ENCODE measurements around the gene MRPL10. TPM values are rescaled to one million over a fixed set of nuclear protein-coding genes. Genes with fewer than 3 reads are reported as not detected.

Gene MRPL10
- total and polyA plus RNA-seq, 8 donors = 7.8 to 85.2 (median 31.4) TPM

DNA sequence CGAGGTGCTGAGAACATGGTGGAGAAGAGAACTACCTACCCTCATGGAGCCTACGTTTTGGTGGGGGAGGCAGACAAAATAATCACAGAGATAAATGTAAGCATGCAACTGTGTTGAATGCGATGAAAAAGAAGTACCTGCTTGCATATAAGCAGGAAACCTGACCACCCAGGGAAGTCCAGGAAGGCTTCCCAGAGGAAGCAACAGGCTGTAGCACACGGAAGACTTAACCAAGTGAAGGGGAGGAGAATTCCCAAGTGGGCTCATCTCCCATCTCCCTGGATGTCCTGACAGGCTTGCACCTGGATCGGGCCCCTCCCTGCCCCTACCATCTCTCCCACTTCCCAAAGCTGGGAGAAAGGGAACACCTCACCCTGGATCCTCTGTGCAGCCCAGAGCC lies 7.7 kb upstream of the MRPL10 start:
- intact Hi-C loops (cut with DNase I; ENCODE audit: low total_unique reads) = no loop called here
- TF ChIP-seq, protein P1, sequence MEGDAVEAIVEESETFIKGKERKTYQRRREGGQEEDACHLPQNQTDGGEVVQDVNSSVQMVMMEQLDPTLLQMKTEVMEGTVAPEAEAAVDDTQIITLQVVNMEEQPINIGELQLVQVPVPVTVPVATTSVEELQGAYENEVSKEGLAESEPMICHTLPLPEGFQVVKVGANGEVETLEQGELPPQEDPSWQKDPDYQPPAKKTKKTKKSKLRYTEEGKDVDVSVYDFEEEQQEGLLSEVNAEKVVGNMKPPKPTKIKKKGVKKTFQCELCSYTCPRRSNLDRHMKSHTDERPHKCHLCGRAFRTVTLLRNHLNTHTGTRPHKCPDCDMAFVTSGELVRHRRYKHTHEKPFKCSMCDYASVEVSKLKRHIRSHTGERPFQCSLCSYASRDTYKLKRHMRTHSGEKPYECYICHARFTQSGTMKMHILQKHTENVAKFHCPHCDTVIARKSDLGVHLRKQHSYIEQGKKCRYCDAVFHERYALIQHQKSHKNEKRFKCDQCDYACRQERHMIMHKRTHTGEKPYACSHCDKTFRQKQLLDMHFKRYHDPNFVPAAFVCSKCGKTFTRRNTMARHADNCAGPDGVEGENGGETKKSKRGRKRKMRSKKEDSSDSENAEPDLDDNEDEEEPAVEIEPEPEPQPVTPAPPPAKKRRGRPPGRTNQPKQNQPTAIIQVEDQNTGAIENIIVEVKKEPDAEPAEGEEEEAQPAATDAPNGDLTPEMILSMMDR (IDR thresholded peaks at IDR 0.05) = no peak
- TF ChIP-seq POLR2A (IDR thresholded peaks at IDR 0.05) = no peak
- no peak for TF ChIP-seq POLR2AphosphoS5 (IDR thresholded peaks at IDR 0.05)
- TF ChIP-seq EP300 (IDR thresholded peaks at IDR 0.05) = no peak
- no peak for DNase-seq

DNA sequence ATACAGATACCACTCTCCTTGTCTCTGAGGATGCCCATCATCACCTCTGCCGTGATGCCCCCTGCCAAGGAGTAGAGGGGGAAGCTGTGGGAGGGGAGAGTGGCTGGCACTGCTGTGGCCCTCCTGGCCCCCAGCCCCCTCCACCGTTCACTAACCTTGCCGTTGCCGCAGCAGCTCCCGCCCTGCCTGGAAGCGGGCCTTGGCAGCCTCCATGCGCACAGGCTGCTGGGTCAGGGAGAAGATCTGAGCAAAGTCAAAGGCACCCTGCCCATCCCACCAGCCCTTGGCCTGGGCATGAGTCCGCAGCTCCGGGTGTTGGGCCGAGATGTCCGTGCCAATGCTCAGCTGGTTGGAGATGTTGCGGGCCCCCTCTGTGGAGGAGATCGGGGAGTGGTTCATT lies 7.3 kb upstream of the MRPL10 start:
- Histone ChIP-seq H3K4me1 (peaks cover 22 to 43% (median 38%) of the 10 kb centered on the region in 4 donors), H3K27me3 (no peaks in the 10 kb centered on the region), H3K27ac (no peak overlapping the region), H3K4me3 (no peak overlapping the region), H3K36me3 (peaks cover 0 to 43% (median 35%) of the 10 kb centered on the region in 4 donors), H3K9me3 (no peaks in the 10 kb centered on the region)
- TF ChIP-seq EP300 (IDR thresholded peaks at IDR 0.05) (no peak), POLR2AphosphoS5 (IDR thresholded peaks at IDR 0.05) (no peak)
- TF ChIP-seq, protein P1 (IDR thresholded peaks at IDR 0.05) = no peak
- DNase-seq = no peak
- intact Hi-C loops (cut with DNase I; ENCODE audit: low total_unique reads) = no loop called here
- 84 to 95% (median 92%) methylated on average over 5 to 13 of the region's 13 CpGs for WGBS, 5 donors

More for the DNA sequence above, 7.7 kb upstream of the MRPL10 start:
- no peaks in the 10 kb centered on the region for H3K27me3 ChIP-seq
- peaks cover 22 to 43% (median 38%) of the 10 kb centered on the region in 4 donors for H3K4me1 ChIP-seq
- no peaks in the 10 kb centered on the region for H3K9me3 ChIP-seq
- H3K27ac ChIP-seq = no peak overlapping the region
- no peak overlapping the region for H3K4me3 ChIP-seq
- peaks cover 0 to 43% (median 35%) of the 10 kb centered on the region in 4 donors for H3K36me3 ChIP-seq
- WGBS, 5 donors = 90 to 95% (median 92%) methylated on average over 5 of the region's 5 CpGs

DNA sequence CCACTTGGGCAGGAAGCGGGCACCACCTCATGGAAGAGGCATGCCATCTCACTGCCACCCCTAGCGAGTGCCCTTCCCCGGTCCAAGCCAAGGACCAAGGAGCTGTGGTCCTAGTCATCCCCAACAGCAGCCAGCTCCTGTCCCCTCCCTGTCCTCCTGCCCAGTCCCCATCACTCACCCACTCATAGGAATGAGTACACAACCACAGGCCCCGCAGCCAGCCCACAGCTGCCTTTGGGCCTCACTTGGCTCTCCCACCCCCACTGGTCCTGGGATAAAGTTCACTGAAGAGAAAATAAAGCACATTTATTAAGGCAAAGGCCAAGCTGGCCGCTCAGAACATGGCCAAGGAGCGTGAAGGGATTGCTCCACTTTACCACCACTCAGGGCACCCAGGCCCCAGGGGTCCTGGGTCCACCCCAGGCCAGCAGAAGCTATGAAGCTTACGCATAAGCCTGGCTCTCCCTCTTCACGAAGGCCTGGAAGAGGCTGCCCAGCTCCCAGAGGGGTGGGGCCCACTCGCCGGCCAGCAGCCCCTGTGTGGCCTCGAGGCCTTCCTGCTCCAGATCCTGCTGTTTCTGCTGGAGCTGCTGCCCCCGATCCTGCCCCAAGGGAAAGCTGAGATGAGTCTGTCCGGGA lies 6.2 kb upstream of the MRPL10 start:
- DNase-seq = peak in 1 of 2 donors; percentile 28
- no peak overlapping the region for H3K27ac ChIP-seq

DNA sequence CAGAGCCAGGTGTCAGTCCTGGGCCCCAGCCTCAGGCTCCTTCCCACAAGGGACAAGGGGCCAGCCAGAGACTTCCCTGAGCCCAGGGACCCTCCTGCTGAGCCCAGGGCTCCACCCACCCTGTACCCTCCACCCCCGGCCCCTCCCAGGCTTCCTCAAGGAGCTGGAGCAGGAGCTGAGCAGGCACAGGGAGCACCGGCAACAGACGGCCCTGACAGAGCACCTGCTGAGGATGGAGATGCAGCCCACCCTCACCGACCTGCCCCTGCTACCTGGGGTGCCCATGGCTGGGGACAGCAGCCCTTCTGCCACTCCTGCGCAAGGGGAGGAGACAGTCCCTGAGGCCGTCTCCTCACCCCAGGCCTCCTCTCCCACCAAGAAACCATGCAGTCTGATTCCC lies 5.3 kb upstream of the MRPL10 start:
- Histone ChIP-seq H3K27ac (no peak overlapping the region), H3K4me3 (no peak overlapping the region), H3K27me3 (no peaks in the 10 kb centered on the region), H3K4me1 (peaks cover 25 to 38% (median 31%) of the 10 kb centered on the region in 4 donors), H3K36me3 (peaks cover 0 to 43% (median 35%) of the 10 kb centered on the region in 4 donors), H3K9me3 (no peaks in the 10 kb centered on the region)
- intact Hi-C loops (cut with DNase I; ENCODE audit: low total_unique reads) = no loop called here
- 76 to 100% (median 84%) methylated on average over 2 to 6 of the region's 6 CpGs for WGBS, 5 donors
- TF ChIP-seq POLR2A (IDR thresholded peaks at IDR 0.05) = no peak
- TF ChIP-seq POLR2AphosphoS5 (IDR thresholded peaks at IDR 0.05) = no peak
- TF ChIP-seq EP300 (IDR thresholded peaks at IDR 0.05) = no peak
- TF ChIP-seq, protein P1 (IDR thresholded peaks at IDR 0.05) = no peak
- DNase-seq = no peak

More for the DNA sequence above, 6.2 kb upstream of the MRPL10 start:
- Histone ChIP-seq H3K9me3 (no peaks in the 10 kb centered on the region), H3K27me3 (no peaks in the 10 kb centered on the region), H3K4me1 (peaks cover 22 to 37% (median 29%) of the 10 kb centered on the region in 4 donors), H3K4me3 (no peak overlapping the region), H3K36me3 (peaks cover 0 to 43% (median 35%) of the 10 kb centered on the region in 4 donors)
- intact Hi-C loops (cut with DNase I; ENCODE audit: low total_unique reads) = no loop called here
- TF ChIP-seq POLR2AphosphoS5 (IDR thresholded peaks at IDR 0.05) (no peak), POLR2A (IDR thresholded peaks at IDR 0.05) (no peak)
- 69 to 78% (median 72%) methylated on average over 11 to 13 of the region's 13 CpGs for WGBS, 5 donors

DNA sequence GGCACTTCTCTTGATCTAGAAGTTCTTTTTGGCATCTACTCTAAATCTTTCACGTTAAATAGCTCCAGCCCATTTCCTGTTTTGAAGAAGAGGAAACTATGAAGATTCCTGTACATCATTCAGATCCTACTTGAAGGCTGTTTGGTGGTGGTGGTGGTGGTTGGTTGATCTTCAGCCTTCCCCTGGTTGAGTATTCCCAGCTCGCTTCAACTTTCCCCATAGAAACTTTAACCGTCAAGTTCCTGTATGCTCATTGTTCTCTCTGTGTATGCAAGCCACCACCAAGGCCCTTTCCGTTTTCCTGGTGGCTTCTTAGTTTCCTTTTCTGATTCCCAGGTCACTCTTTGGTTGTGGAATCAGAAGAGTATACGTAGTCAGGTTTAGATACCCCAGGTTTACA lies 3.4 kb upstream of the MRPL10 start:
- TF ChIP-seq POLR2A (IDR thresholded peaks at IDR 0.05) = no peak
- no peak for TF ChIP-seq EP300 (IDR thresholded peaks at IDR 0.05)
- TF ChIP-seq, protein P1 (IDR thresholded peaks at IDR 0.05) = no peak
- TF ChIP-seq POLR2AphosphoS5 (IDR thresholded peaks at IDR 0.05) = no peak
- no peaks in the 10 kb centered on the region for H3K9me3 ChIP-seq
- WGBS, 5 donors = 48 to 66% (median 63%) methylated on average over 5 of the region's 5 CpGs
- no peaks in the 10 kb centered on the region for H3K27me3 ChIP-seq
- H3K4me3 ChIP-seq = no peak overlapping the region
- peak overlapping the region in 1 of 5 donors; percentile 20 for H3K27ac ChIP-seq
- peaks cover 23 to 36% (median 28%) of the 10 kb centered on the region in 4 donors for H3K4me1 ChIP-seq
- no peak for DNase-seq
- intact Hi-C loops (cut with DNase I; ENCODE audit: low total_unique reads) = no loop called here
- H3K36me3 ChIP-seq = peaks cover 0 to 43% (median 35%) of the 10 kb centered on the region in 4 donors
